HG03457 (cell line): ENCODE data around the gene PODXL2.
"Not testable (repeated sequence)": the region's sequence is repeated elsewhere in the genome, so short reads cannot be mapped to it uniquely, and the experiment has no call there.

Source experiments
- ATAC-seq: cut with Tn5 transposase; IDR thresholded peaks from one replicate; pipeline ENCODE4 v1.9.1; 2021; ENCODE audit warnings: moderate number of reproducible peaks; ENCODE audit not compliant: unreplicated experiment

The PODXL2 gene

GRCh38 chr3:127654993-127655392 lies 26.0 kb downstream of the PODXL2 start:
- not testable (repeated sequence) for ATAC-seq

- ATAC-seq: no peak
These were observed 26.7 kb downstream of the PODXL2 start for GRCh38 chr3:127655641-127656040.

GRCh38 chr3:127656906-127657305 lies 27.9 kb downstream of the PODXL2 start:
- no peak for ATAC-seq

GRCh38 chr3:127658234-127658633 lies 29.2 kb downstream of the PODXL2 start:
- ATAC-seq: no peak

- no peak for ATAC-seq
These were observed 31.8 kb downstream of the PODXL2 start for GRCh38 chr3:127660621-127661251.

GRCh38 chr3:127661600-127661999 lies 32.6 kb downstream of the PODXL2 start:
- no peak for ATAC-seq

- no peak for ATAC-seq
These were observed 33.0 kb downstream of the PODXL2 start for GRCh38 chr3:127662001-127662469.

GRCh38 chr3:127663151-127663550 lies 34.2 kb downstream of the PODXL2 start:
- no peak for ATAC-seq

GRCh38 chr3:127665165-127665564 lies 36.2 kb downstream of the PODXL2 start:
- no peak for ATAC-seq

- ATAC-seq: no peak
These were observed 36.6 kb downstream of the PODXL2 start for GRCh38 chr3:127665586-127665985.

GRCh38 chr3:127666676-127667075 lies 37.7 kb downstream of the PODXL2 start:
- no peak for ATAC-seq

- no peak for ATAC-seq
These were observed 38.2 kb downstream of the PODXL2 start for GRCh38 chr3:127667119-127667681.

GRCh38 chr3:127668906-127669305 lies 39.9 kb downstream of the PODXL2 start:
- ATAC-seq: no peak

- no peak for ATAC-seq
These were observed 40.7 kb downstream of the PODXL2 start for GRCh38 chr3:127669541-127670228.

GRCh38 chr3:127670229-127670559 lies 41.2 kb downstream of the PODXL2 start:
- no peak for ATAC-seq

- no peak for ATAC-seq
These were observed 42.0 kb downstream of the PODXL2 start for GRCh38 chr3:127670761-127671522.

GRCh38 chr3:127671523-127672428 lies 42.8 kb downstream of the PODXL2 start:
- no peak for ATAC-seq

- no peak for ATAC-seq
These were observed 43.6 kb downstream of the PODXL2 start, which contains the start of gene ABTB1 for GRCh38 chr3:127672429-127673190. ABTB1 (plus strand) TSS chr3:127672952; CDS start chr3:127673026, 74 bp downstream.

- ATAC-seq: no peak
These were observed 44.5 kb downstream of the PODXL2 start for GRCh38 chr3:127673191-127674100.
